ENCODE data around the gene SLC25A14.

The SLC25A14 gene

GRCh38 chrX:130395341-130395740 is 55.6 kb downstream of the SLC25A14 start:
- H4K91ac ChIP-seq (ENCODE audit: low read depth, low read length), result no peak overlapping the region
- DNase-seq, result peak; percentile 60 to 79
- H4K12ac ChIP-seq (ENCODE audit: low read depth, low read length), result no peak overlapping the region
- H3K27ac ChIP-seq (ENCODE audit: low read depth, low read length), result no peak overlapping the region
- H2BK5ac ChIP-seq (ENCODE audit: low read depth, low read length, poor library complexity), result no peak overlapping the region
- H2BK120ac ChIP-seq (ENCODE audit: insufficient read depth, low read length, poor library complexity), result no peak overlapping the region
- H3K23ac ChIP-seq (ENCODE audit: low read length), result no peak overlapping the region
- no peak overlapping the region for H3K4me2 ChIP-seq (ENCODE audit: low read length)
- H3K79me2 ChIP-seq (ENCODE audit: control insufficient read depth, insufficient read depth, low read length, poor library complexity), result no peaks in the 10 kb centered on the region
- H3K14ac ChIP-seq (ENCODE audit: low read length), result no peak overlapping the region
- H2AK5ac ChIP-seq (ENCODE audit: low read length), result no peak overlapping the region
- H3K27me3 ChIP-seq (ENCODE audit: insufficient read depth, low read length), result no peaks in the 10 kb centered on the region
- H3K79me1 ChIP-seq (ENCODE audit: low read length), result no peaks in the 10 kb centered on the region
- H3K18ac ChIP-seq (ENCODE audit: low read length), result no peak overlapping the region
- no peak overlapping the region for H3K4me3 ChIP-seq (ENCODE audit: low read depth, low read length)
- no peaks in the 10 kb centered on the region for H3K4me1 ChIP-seq (ENCODE audit: control insufficient read depth in 1 of 2, insufficient read depth in 2 of 2, low read length in 2 of 2)
- no peak overlapping the region for H4K8ac ChIP-seq (ENCODE audit: low read depth, low read length)
- no peak overlapping the region for H3K4ac ChIP-seq (ENCODE audit: low read depth, low read length)
- H3K9me3 ChIP-seq (ENCODE audit: insufficient read depth, low read depth, low read length), result no peaks in the 10 kb centered on the region
- H2BK12ac ChIP-seq (ENCODE audit: low read length), result no peak overlapping the region
- H3K36me3 ChIP-seq (ENCODE audit: control insufficient read depth in 1 of 2, insufficient read depth in 2 of 2, low read length in 2 of 2), result no peaks in the 10 kb centered on the region
- WGBS (ENCODE audit: extremely low coverage, insufficient coverage, insufficient read length), result no CpG with 5 or more reads among the region's 7 CpGs
- H2AFZ ChIP-seq (ENCODE audit: insufficient read depth, low read length, poor library complexity), result no peak overlapping the region
- no peak overlapping the region for H3K9ac ChIP-seq (ENCODE audit: low read length)

GRCh38 chrX:130401415-130402207 is 61.9 kb downstream of the SLC25A14 start, which contains the start of gene RBMX2:
TSS of gene RBMX2 (plus strand) at chrX:130401987. CDS start at chrX:130402033, 46 bp downstream.
- Histone ChIP-seq H3K79me1 (ENCODE audit: low read length) (peaks cover 3% of the 10 kb centered on the region), H2BK120ac (ENCODE audit: insufficient read depth, low read length, poor library complexity) (no peak within 1 kb of the TSS)

GRCh38 chrX:130402208-130402684 is 62.5 kb downstream of the SLC25A14 start:
- Histone ChIP-seq H3K23ac (ENCODE audit: low read length) (no peak overlapping the region), H4K91ac (ENCODE audit: low read depth, low read length) (no peak overlapping the region), H2BK12ac (ENCODE audit: low read length) (no peak overlapping the region), H3K79me1 (ENCODE audit: low read length) (peaks cover 3% of the 10 kb centered on the region), H3K9ac (ENCODE audit: low read length) (peak overlapping the region; percentile 84), H3K4me2 (ENCODE audit: low read length) (peak overlapping the region; percentile 87), H4K8ac (ENCODE audit: low read depth, low read length) (peak overlapping the region; percentile 77), H4K12ac (ENCODE audit: low read depth, low read length) (no peak overlapping the region), H3K36me3 (ENCODE audit: control insufficient read depth in 1 of 2, insufficient read depth in 2 of 2, low read length in 2 of 2) (peaks cover 8 to 12% of the 10 kb centered on the region in 2 experiments), H3K27me3 (ENCODE audit: insufficient read depth, low read length) (no peaks in the 10 kb centered on the region), H3K4ac (ENCODE audit: low read depth, low read length) (no peak overlapping the region), H3K4me3 (ENCODE audit: low read depth, low read length) (peak overlapping the region; percentile 85), H2AK5ac (ENCODE audit: low read length) (no peak overlapping the region), H3K14ac (ENCODE audit: low read length) (no peak overlapping the region), H3K4me1 (ENCODE audit: control insufficient read depth in 1 of 2, insufficient read depth in 2 of 2, low read length in 2 of 2) (peaks cover 2 to 3% of the 10 kb centered on the region in 2 experiments), H2BK120ac (ENCODE audit: insufficient read depth, low read length, poor library complexity) (no peak overlapping the region), H3K27ac (ENCODE audit: low read depth, low read length) (no peak overlapping the region), H2BK5ac (ENCODE audit: low read depth, low read length, poor library complexity) (no peak overlapping the region), H3K9me3 (ENCODE audit: insufficient read depth, low read depth, low read length) (no peaks in the 10 kb centered on the region), H2AFZ (ENCODE audit: insufficient read depth, low read length, poor library complexity) (peak overlapping the region; percentile 52), H3K79me2 (ENCODE audit: control insufficient read depth, insufficient read depth, low read length, poor library complexity) (peaks cover 4% of the 10 kb centered on the region), H3K18ac (ENCODE audit: low read length) (no peak overlapping the region)
- DNase-seq, result no peak
- no CpG with 5 or more reads among the region's 13 CpGs for WGBS (ENCODE audit: extremely low coverage, insufficient coverage, insufficient read length)

More at GRCh38 chrX:130401415-130402207, 61.9 kb downstream of the SLC25A14 start, which contains the start of gene RBMX2:
- H3K79me2 ChIP-seq (ENCODE audit: control insufficient read depth, insufficient read depth, low read length, poor library complexity), result peaks cover 4% of the 10 kb centered on the region
- WGBS (ENCODE audit: extremely low coverage, insufficient coverage, insufficient read length), result no CpG with 5 or more reads among the region's 47 CpGs
- H3K4me1 ChIP-seq (ENCODE audit: control insufficient read depth in 1 of 2, insufficient read depth in 2 of 2, low read length in 2 of 2), result peaks cover 2 to 3% of the 10 kb centered on the region in 2 experiments
- peaks cover 8 to 12% of the 10 kb centered on the region in 2 experiments for H3K36me3 ChIP-seq (ENCODE audit: control insufficient read depth in 1 of 2, insufficient read depth in 2 of 2, low read length in 2 of 2)
- no peak within 1 kb of the TSS for H3K18ac ChIP-seq (ENCODE audit: low read length)
- H3K9me3 ChIP-seq (ENCODE audit: insufficient read depth, low read depth, low read length), result no peaks in the 10 kb centered on the region
- peak within 1 kb of the TSS; percentile 85 for H3K4me3 ChIP-seq (ENCODE audit: low read depth, low read length)
- no peak within 1 kb of the TSS for H3K4ac ChIP-seq (ENCODE audit: low read depth, low read length)
- peak within 1 kb of the TSS; percentile 24 for H4K91ac ChIP-seq (ENCODE audit: low read depth, low read length)
- H3K23ac ChIP-seq (ENCODE audit: low read length), result no peak within 1 kb of the TSS
- no peak within 1 kb of the TSS for H3K27ac ChIP-seq (ENCODE audit: low read depth, low read length)
- peak within 1 kb of the TSS; percentile 84 for H4K12ac ChIP-seq (ENCODE audit: low read depth, low read length)
- peak within 1 kb of the TSS; percentile 54 for H2AFZ ChIP-seq (ENCODE audit: insufficient read depth, low read length, poor library complexity)
- H3K9ac ChIP-seq (ENCODE audit: low read length), result peak within 1 kb of the TSS; percentile 84
- H2BK12ac ChIP-seq (ENCODE audit: low read length), result no peak within 1 kb of the TSS
- H3K4me2 ChIP-seq (ENCODE audit: low read length), result peak within 1 kb of the TSS; percentile 92
- no peak within 1 kb of the TSS for H2BK5ac ChIP-seq (ENCODE audit: low read depth, low read length, poor library complexity)
- no peak within 1 kb of the TSS for H2AK5ac ChIP-seq (ENCODE audit: low read length)
- DNase-seq, result peak; percentile 69 to 79
- H3K27me3 ChIP-seq (ENCODE audit: insufficient read depth, low read length), result no peaks in the 10 kb centered on the region
- H3K14ac ChIP-seq (ENCODE audit: low read length), result peak within 1 kb of the TSS; percentile 33
- H4K8ac ChIP-seq (ENCODE audit: low read depth, low read length), result peak within 1 kb of the TSS; percentile 90

GRCh38 chrX:130413415-130413814 is 73.7 kb downstream of the SLC25A14 start:
- Histone ChIP-seq H3K9me3 (ENCODE audit: insufficient read depth, low read depth, low read length) (no peaks in the 10 kb centered on the region), H2BK5ac (ENCODE audit: low read depth, low read length, poor library complexity) (no peak overlapping the region), H4K8ac (ENCODE audit: low read depth, low read length) (no peak overlapping the region), H3K79me2 (ENCODE audit: control insufficient read depth, insufficient read depth, low read length, poor library complexity) (no peaks in the 10 kb centered on the region), H3K18ac (ENCODE audit: low read length) (no peak overlapping the region), H3K27me3 (ENCODE audit: insufficient read depth, low read length) (no peaks in the 10 kb centered on the region), H2BK12ac (ENCODE audit: low read length) (no peak overlapping the region), H3K4me2 (ENCODE audit: low read length) (no peak overlapping the region), H3K36me3 (ENCODE audit: control insufficient read depth in 1 of 2, insufficient read depth in 2 of 2, low read length in 2 of 2) (peaks cover 14 to 16% of the 10 kb centered on the region in 2 experiments), H3K9ac (ENCODE audit: low read length) (no peak overlapping the region), H3K79me1 (ENCODE audit: low read length) (no peaks in the 10 kb centered on the region), H2AK5ac (ENCODE audit: low read length) (no peak overlapping the region), H3K23ac (ENCODE audit: low read length) (no peak overlapping the region), H3K4me3 (ENCODE audit: low read depth, low read length) (no peak overlapping the region), H2AFZ (ENCODE audit: insufficient read depth, low read length, poor library complexity) (no peak overlapping the region), H4K12ac (ENCODE audit: low read depth, low read length) (no peak overlapping the region), H2BK120ac (ENCODE audit: insufficient read depth, low read length, poor library complexity) (no peak overlapping the region), H4K91ac (ENCODE audit: low read depth, low read length) (no peak overlapping the region), H3K4ac (ENCODE audit: low read depth, low read length) (no peak overlapping the region), H3K14ac (ENCODE audit: low read length) (no peak overlapping the region), H3K27ac (ENCODE audit: low read depth, low read length) (no peak overlapping the region), H3K4me1 (ENCODE audit: control insufficient read depth in 1 of 2, insufficient read depth in 2 of 2, low read length in 2 of 2) (no peaks in the 10 kb centered on the region)
- peak in 1 of 2 donors; percentile 6 for DNase-seq
- no CpG with 5 or more reads among the region's 2 CpGs for WGBS (ENCODE audit: extremely low coverage, insufficient coverage, insufficient read length)

Data from trophoblast cell (in vitro differentiated cells and primary cell).